ENCODE results near the gene OCRL. TPM values are rescaled to one million over a fixed set of nuclear protein-coding genes. Genes with fewer than 3 reads are reported as not detected.

OCRL gene
- total RNA-seq, 4 donors from 2014 or later, result 41.1 to 62.3 (median 59.8) TPM

DNA sequence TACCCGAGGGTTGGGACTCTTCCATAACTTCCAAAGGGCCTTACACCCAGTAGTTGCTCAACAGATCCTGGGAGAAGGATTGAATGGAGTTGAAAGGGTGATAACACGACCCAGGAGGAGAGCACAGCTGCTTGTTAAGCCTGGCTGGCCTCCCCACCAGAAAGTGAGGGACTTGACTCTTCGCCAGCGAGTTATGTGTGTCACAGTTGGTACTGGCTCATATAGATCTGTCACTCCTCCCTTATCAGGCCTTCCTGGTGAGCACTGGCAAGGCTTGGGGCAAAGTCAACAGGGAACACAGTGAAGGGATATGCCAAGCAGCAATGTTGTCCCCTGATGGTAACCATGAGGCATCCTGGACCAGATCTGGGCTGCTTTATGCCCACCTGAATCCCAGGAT lies 78.9 kb downstream of the OCRL start:
- WGBS, result 60% methylated on average over 3 of the region's 4 CpGs
- H3K27me3 ChIP-seq, result no peaks in the 10 kb centered on the region
- no peaks in the 10 kb centered on the region for H3K4me1 ChIP-seq
- H3K27ac ChIP-seq (replicated peaks in 1 of 4), result no peak overlapping the region
- intact Hi-C loops (cut with DNase I), result no loop called here
- no peak for DNase-seq (ENCODE audit: extremely low spot score)
- no peaks in the 10 kb centered on the region for H3K36me3 ChIP-seq
- H3K9me3 ChIP-seq, result no peaks in the 10 kb centered on the region
- TF ChIP-seq, protein P1, sequence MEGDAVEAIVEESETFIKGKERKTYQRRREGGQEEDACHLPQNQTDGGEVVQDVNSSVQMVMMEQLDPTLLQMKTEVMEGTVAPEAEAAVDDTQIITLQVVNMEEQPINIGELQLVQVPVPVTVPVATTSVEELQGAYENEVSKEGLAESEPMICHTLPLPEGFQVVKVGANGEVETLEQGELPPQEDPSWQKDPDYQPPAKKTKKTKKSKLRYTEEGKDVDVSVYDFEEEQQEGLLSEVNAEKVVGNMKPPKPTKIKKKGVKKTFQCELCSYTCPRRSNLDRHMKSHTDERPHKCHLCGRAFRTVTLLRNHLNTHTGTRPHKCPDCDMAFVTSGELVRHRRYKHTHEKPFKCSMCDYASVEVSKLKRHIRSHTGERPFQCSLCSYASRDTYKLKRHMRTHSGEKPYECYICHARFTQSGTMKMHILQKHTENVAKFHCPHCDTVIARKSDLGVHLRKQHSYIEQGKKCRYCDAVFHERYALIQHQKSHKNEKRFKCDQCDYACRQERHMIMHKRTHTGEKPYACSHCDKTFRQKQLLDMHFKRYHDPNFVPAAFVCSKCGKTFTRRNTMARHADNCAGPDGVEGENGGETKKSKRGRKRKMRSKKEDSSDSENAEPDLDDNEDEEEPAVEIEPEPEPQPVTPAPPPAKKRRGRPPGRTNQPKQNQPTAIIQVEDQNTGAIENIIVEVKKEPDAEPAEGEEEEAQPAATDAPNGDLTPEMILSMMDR (IDR thresholded peaks at IDR 0.05), result no peak
- TF ChIP-seq EP300 (IDR thresholded peaks at IDR 0.05) (no peak), POLR2A (IDR thresholded peaks at IDR 0.05; ENCODE audit: low read depth) (no peak), POLR2AphosphoS5 (IDR thresholded peaks at IDR 0.05) (no peak)
- no peak overlapping the region for H3K4me3 ChIP-seq

DNA sequence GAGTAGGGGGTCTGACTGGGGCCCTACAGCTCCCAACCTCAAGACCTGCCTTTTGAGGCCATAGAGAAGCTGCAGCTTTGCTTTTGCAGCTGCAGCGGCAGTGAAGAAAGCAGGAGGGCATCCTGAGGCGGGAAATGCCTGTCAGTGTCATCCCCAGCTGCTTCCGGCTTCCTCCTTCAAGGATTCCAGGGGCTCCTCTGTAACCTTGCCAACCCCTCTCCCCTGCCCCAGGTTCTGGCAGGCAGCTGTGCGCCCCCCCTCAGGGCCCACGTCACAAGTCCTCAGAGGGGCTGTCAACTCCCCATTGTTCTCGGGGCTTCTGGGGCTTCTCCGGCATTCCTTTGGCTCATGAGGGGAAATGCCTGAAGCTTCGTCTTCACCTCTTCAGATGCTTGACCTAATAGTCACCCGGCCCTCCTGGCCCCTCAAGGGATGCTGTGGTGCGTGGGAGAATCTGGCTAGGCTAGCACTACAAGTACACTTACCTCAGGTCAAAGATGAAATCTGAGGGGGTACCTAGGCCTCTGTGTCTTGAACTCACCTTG lies 82.8 kb downstream of the OCRL start:
- DNase-seq (ENCODE audit: extremely low spot score), result no peak
- 66% methylated on average over 10 of the region's 10 CpGs for WGBS
- intact Hi-C loops (cut with DNase I), result no loop called here
- no peak overlapping the region for H3K27ac ChIP-seq (replicated peaks in 1 of 4)
- TF ChIP-seq POLR2A (IDR thresholded peaks at IDR 0.05; ENCODE audit: low read depth) (no peak), POLR2AphosphoS5 (IDR thresholded peaks at IDR 0.05) (no peak), EP300 (IDR thresholded peaks at IDR 0.05) (no peak)
- TF ChIP-seq, protein P1 (IDR thresholded peaks at IDR 0.05), result no peak
- no peaks in the 10 kb centered on the region for H3K36me3 ChIP-seq
- H3K4me1 ChIP-seq, result no peaks in the 10 kb centered on the region
- H3K27me3 ChIP-seq, result no peaks in the 10 kb centered on the region
- no peaks in the 10 kb centered on the region for H3K9me3 ChIP-seq
- no peak overlapping the region for H3K4me3 ChIP-seq

DNA sequence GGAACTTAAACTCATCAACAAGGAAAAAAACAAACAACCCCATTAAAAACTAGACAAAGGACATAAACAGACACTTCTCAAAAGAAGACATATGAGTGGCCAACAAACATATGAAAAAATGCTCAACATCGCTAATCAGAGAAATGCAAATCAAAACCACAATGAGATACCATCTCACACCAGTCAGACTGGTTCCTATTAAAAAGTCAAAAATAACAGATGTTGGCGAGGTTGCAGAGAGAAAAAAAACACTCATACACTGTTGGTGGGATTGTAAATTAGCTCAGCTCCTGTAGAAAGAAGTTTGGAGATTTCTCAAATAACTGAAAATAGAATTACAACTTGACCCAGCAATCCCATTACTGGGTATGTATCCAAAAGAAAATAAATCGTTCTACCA lies 86.0 kb downstream of the OCRL start:
- 63% methylated on average over 3 of the region's 3 CpGs for WGBS
- no peaks in the 10 kb centered on the region for H3K36me3 ChIP-seq
- no peaks in the 10 kb centered on the region for H3K9me3 ChIP-seq
- intact Hi-C loops (cut with DNase I), result no loop called here
- no peaks in the 10 kb centered on the region for H3K27me3 ChIP-seq
- TF ChIP-seq POLR2AphosphoS5 (IDR thresholded peaks at IDR 0.05), result no peak
- TF ChIP-seq EP300 (IDR thresholded peaks at IDR 0.05), result no peak
- no peak for TF ChIP-seq POLR2A (IDR thresholded peaks at IDR 0.05; ENCODE audit: low read depth)
- TF ChIP-seq, protein P1 (IDR thresholded peaks at IDR 0.05), result no peak
- DNase-seq (ENCODE audit: extremely low spot score), result no peak
- H3K4me1 ChIP-seq, result peaks cover 0 to 8% (median 5%) of the 10 kb centered on the region in 4 donors
- H3K27ac ChIP-seq (replicated peaks in 1 of 4), result no peak overlapping the region
- H3K4me3 ChIP-seq, result no peak overlapping the region

DNA sequence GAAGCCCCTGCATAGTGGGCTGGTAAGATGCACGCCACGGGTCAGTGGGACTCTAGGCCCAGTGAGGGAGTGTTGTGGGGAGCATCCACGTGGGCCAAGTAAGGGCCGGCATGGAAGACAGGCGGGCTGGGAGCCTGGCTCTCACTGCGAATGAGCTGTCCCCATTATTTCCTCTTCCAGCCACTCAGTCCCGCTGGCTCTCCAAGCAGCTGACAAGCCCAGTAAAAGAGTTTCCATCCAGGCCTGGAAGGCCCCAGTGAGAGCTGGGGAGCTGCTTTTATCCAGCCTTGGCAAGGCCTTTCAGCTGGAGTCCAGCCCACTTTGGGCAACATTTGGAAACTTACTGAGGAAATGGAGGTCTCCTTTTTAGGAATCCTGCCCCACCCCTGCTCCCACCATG lies 89.8 kb downstream of the OCRL start:
- TF ChIP-seq, protein P1 (IDR thresholded peaks at IDR 0.05), result no peak
- no peak for TF ChIP-seq POLR2AphosphoS5 (IDR thresholded peaks at IDR 0.05)
- TF ChIP-seq EP300 (IDR thresholded peaks at IDR 0.05), result no peak
- no peak for TF ChIP-seq POLR2A (IDR thresholded peaks at IDR 0.05; ENCODE audit: low read depth)
- Histone ChIP-seq H3K27me3 (no peaks in the 10 kb centered on the region), H3K4me3 (no peak overlapping the region), H3K27ac (replicated peaks in 1 of 4) (peak overlapping the region in 2 of 4 donors; percentile 10 to 14), H3K9me3 (no peaks in the 10 kb centered on the region), H3K36me3 (no peaks in the 10 kb centered on the region), H3K4me1 (peaks cover 0 to 8% (median 5%) of the 10 kb centered on the region in 4 donors)
- no peak for DNase-seq (ENCODE audit: extremely low spot score)
- WGBS, result 57% methylated on average over 7 of the region's 7 CpGs
- intact Hi-C loops (cut with DNase I), result loop anchor here (10.0 kb wide), 1 partner anchor 195 kb away; no protein-coding TSS in a partner anchor

DNA sequence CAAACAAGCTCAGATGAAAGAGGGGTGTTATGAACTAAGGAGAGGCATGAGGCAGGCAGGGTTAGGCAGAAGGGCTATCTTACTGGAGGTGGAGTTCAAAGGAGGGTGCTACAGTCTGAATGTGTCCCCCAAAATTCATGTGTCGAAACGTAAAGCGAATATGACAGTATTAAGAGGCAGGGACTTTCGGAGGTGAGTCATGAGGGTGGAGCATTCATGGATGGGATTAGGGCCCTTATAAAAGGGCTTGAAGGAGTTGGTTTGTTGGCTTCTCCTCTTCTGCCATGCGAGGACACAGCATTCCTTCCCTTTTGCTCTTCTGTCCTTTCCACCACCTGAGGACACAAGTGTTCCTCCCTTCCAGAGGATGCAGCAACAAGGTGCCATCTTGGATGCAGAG lies 91.8 kb downstream of the OCRL start:
- H3K9me3 ChIP-seq, result no peaks in the 10 kb centered on the region
- H3K27me3 ChIP-seq, result peaks cover 0 to 4% (median 0%) of the 10 kb centered on the region in 4 donors
- intact Hi-C loops (cut with DNase I), result loop anchor here (10.0 kb wide), 1 partner anchor 193 kb away; no protein-coding TSS in a partner anchor
- no peak overlapping the region for H3K27ac ChIP-seq (replicated peaks in 1 of 4)
- peaks cover 0 to 8% (median 5%) of the 10 kb centered on the region in 4 donors for H3K4me1 ChIP-seq
- 85% methylated on average over 5 of the region's 5 CpGs for WGBS
- no peak overlapping the region for H3K4me3 ChIP-seq
- no peak for DNase-seq (ENCODE audit: extremely low spot score)
- H3K36me3 ChIP-seq, result no peaks in the 10 kb centered on the region
- TF ChIP-seq, protein P1 (IDR thresholded peaks at IDR 0.05), result no peak
- TF ChIP-seq POLR2AphosphoS5 (IDR thresholded peaks at IDR 0.05) (no peak), EP300 (IDR thresholded peaks at IDR 0.05) (no peak), POLR2A (IDR thresholded peaks at IDR 0.05; ENCODE audit: low read depth) (no peak)

Measured in esophagus muscularis mucosa (tissue), 4 donors.